Panc1 (cell line): ENCODE results near the gene ZNF670. TPM values are rescaled to one million over a fixed set of nuclear protein-coding genes. Genes with fewer than 3 reads are reported as not detected.

Experiments
- ATAC-seq: fragments of 200-7000 bp; cut with Tn5 transposase; 2 replicates; pipeline ENCODE4 v1.9.1; 2020; ENCODE audit warnings: mild to moderate bottlenecking, moderate library complexity
- BruUV-seq: library from RNA; stranded (reverse); fragments of 400-500 nt; replicated peaks from 2 replicates; lab custom pipeline; 2021; lab: Mats Ljungman, UMichigan
- CTCF ChIA-PET: fragments of 300-600 bp; sonication (Branson Sonifier 250); formaldehyde crosslinking; loops from one replicate; lab custom pipeline; 2022; ENCODE audit warnings: antibody characterized with exemption; lab: Charles Lee
- POLR2A ChIA-PET: fragments of 300-600 bp; sonication (Branson Sonifier 250); formaldehyde crosslinking; loops from one replicate; lab custom pipeline; 2022; ENCODE audit warnings: antibody characterized with exemption; lab: Charles Lee
- DNase-seq: peaks from one replicate; pipeline ENCODE4 v3.0.0-alpha.2; 2010; ENCODE audit warnings: low read depth, low spot score
- H3K27ac ChIP-seq: 2 replicates; pipeline ENCODE4 v1.5.1; 2011; ENCODE audit warnings: mild to moderate bottlenecking, low read length, inconsistent platforms
- H3K27me3 ChIP-seq: fragments of 200-500 bp; sonication (Bioruptor generic); 2 replicates; pipeline ENCODE4 v1.6.0; 2014; ENCODE audit warnings: low read length, inconsistent platforms; ENCODE audit not compliant: control insufficient read depth, insufficient read depth
- H3K36me3 ChIP-seq: fragments of 200-500 bp; sonication (Bioruptor generic); 2 replicates; pipeline ENCODE4 v1.5.1; 2014; ENCODE audit warnings: inconsistent platforms, mild to moderate bottlenecking, low read length, moderate library complexity; ENCODE audit not compliant: control insufficient read depth, insufficient read depth
- H3K4me1 ChIP-seq: 2 replicates; pipeline ENCODE4 v1.5.1; 2011; ENCODE audit warnings: inconsistent platforms, mild to moderate bottlenecking, low read length, moderate library complexity; ENCODE audit not compliant: control insufficient read depth, insufficient read depth
- H3K4me3 ChIP-seq, 2 experiments: 2 replicates each; pipeline ENCODE4 v1.5.1; 2011 to 2012; ENCODE audit warnings: low read depth in 2 of 2, low read length in 2 of 2, mild to moderate bottlenecking in 2 of 2, inconsistent platforms in 1 of 2, moderate library complexity in 1 of 2
- H3K9me3 ChIP-seq: fragments of 200-500 bp; sonication (Bioruptor generic); 2 replicates; pipeline ENCODE4 v1.5.1; 2014; ENCODE audit warnings: low read depth, mild to moderate bottlenecking, inconsistent platforms, low read length, moderate library complexity; ENCODE audit not compliant: control insufficient read depth, insufficient read depth
- POLR2AphosphoS5 ChIP-seq: IDR thresholded peaks from 2 replicates; pipeline ENCODE4 v1.6.1; 2012; ENCODE audit warnings: mild to moderate bottlenecking, low read depth, low read length, moderate library complexity
- REST ChIP-seq, 2 experiments: IDR thresholded peaks; 2 replicates each; pipeline ENCODE4 v1.6.1; 2011 to 2012; ENCODE audit warnings: low read depth in 2 of 2, control low read depth in 1 of 2, low read length in 1 of 2, mild to moderate bottlenecking in 1 of 2, moderate library complexity in 1 of 2; ENCODE audit not compliant: insufficient read depth in 1 of 2
- SIN3A ChIP-seq: IDR thresholded peaks from 2 replicates; pipeline ENCODE4 v1.6.1; 2012; ENCODE audit warnings: low read depth, mild to moderate bottlenecking, low read length, moderate library complexity, borderline replicate concordance; ENCODE audit not compliant: insufficient read depth
- TCF7L2 ChIP-seq: IDR thresholded peaks from 2 replicates; pipeline ENCODE4 v1.6.1; 2011; ENCODE audit warnings: mild to moderate bottlenecking, low read depth, low read length, inconsistent platforms
- in situ Hi-C: cut with HindIII; loops from 2 replicates; pipeline ENCODE4 v1.10.0; 2016; ENCODE audit warnings: low sequenced_read_pairs, low pct_unique_long_range_greater_than_20kb
- intact Hi-C: fragments of 100-400 bp; cut with micrococcal nuclease; formaldehyde crosslinking; loops from one replicate; pipeline ENCODE4 v1.10.0; 2022; ENCODE audit not compliant: unreplicated experiment
- total RNA-seq: library from RNA; stranded (reverse); gene quantifications from one replicate; pipeline ENCODE4 v1.2.1, GENCODE V29; 2021; ENCODE audit not compliant: unreplicated experiment
- TF ChIP-seq, protein P1 (sequence below): fragments of 450-650 bp; IDR thresholded peaks from 2 replicates; pipeline ENCODE4 v1.5.1; 2017; ENCODE audit warnings: mild to moderate bottlenecking

Gene ZNF670
- total RNA-seq, 1 experiment from 2014 or later = 6.4 TPM

- no peak for TF ChIP-seq TCF7L2
- no peak for TF ChIP-seq SIN3A
- no peak for TF ChIP-seq REST (IDR thresholded peaks at IDR 0.05; ENCODE audit: insufficient read depth in 1 of 2, low read depth in 2 of 2, low read length in 1 of 2)
- TF ChIP-seq, protein P1, sequence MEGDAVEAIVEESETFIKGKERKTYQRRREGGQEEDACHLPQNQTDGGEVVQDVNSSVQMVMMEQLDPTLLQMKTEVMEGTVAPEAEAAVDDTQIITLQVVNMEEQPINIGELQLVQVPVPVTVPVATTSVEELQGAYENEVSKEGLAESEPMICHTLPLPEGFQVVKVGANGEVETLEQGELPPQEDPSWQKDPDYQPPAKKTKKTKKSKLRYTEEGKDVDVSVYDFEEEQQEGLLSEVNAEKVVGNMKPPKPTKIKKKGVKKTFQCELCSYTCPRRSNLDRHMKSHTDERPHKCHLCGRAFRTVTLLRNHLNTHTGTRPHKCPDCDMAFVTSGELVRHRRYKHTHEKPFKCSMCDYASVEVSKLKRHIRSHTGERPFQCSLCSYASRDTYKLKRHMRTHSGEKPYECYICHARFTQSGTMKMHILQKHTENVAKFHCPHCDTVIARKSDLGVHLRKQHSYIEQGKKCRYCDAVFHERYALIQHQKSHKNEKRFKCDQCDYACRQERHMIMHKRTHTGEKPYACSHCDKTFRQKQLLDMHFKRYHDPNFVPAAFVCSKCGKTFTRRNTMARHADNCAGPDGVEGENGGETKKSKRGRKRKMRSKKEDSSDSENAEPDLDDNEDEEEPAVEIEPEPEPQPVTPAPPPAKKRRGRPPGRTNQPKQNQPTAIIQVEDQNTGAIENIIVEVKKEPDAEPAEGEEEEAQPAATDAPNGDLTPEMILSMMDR = no peak
- no peak for TF ChIP-seq POLR2AphosphoS5
- ChIA-PET CTCF (no interaction called here), POLR2A (no interaction called here)
- BruUV-seq = no TSS peak
- peak overlapping the region; percentile 67 to 72 for H3K4me3 ChIP-seq
- no peaks in the 10 kb centered on the region for H3K36me3 ChIP-seq
- peak overlapping the region; percentile 79 for H3K27ac ChIP-seq
- H3K27me3 ChIP-seq = no peaks in the 10 kb centered on the region
- no peak for DNase-seq
- in situ Hi-C loops = no loop called here
- ATAC-seq = peak; percentile 1; the same call in 1 of the 2 replicates
- H3K9me3 ChIP-seq = no peaks in the 10 kb centered on the region
- peaks cover 21% of the 10 kb centered on the region for H3K4me1 ChIP-seq
- intact Hi-C loops = no loop called here
Observed at GRCh38 chr1:247112479-247112781, 33.8 kb upstream of the ZNF670 start.

DNA sequence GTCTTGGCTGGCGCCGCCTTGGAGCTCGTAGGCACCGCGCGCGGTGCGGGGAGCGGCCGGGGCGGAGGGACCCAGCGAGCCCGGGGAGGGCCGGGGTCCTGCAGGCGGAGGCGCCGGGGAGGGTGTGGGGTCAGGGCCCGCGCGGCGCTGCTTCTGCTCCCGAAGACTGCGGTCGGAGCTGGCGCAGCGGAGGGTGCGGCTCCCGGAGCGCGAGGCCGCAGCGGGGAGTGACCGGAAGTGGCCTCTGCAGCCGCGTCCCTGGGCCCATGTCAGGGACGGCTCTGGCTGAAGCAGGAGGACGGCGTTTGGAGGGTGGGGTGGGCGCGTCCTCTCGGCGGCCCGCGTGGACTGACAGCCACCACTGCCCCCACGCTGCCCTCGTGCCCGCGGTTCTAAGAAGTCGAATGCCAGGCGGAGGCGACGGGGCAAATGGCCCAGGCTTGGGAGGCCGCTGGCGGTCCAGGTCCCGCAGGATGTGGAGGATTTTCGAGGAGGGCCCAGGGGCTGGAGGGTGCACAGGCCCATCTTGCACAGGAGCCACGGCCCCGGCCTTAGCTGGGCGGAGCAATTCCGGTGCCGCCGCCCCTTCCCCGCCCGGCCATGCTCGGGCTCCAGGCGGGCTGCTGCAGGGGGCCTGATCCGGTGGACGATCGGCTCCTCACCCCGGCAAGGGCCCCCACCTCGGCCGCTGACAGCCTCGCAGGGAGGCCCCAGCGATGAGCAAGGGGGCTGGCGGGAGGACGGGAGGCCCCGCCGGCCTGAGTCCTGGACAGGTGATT is 33.3 kb upstream of the ZNF670 start:
- in situ Hi-C loops = no loop called here
- Histone ChIP-seq H3K27me3 (no peaks in the 10 kb centered on the region), H3K4me3 (peak overlapping the region; percentile 67 to 72), H3K36me3 (no peaks in the 10 kb centered on the region), H3K9me3 (no peaks in the 10 kb centered on the region), H3K4me1 (peaks cover 21% of the 10 kb centered on the region), H3K27ac (peak overlapping the region; percentile 79)
- DNase-seq (no peak), ATAC-seq (peak; percentile 94)
- intact Hi-C loops = no loop called here
- CTCF ChIA-PET = no interaction called here
- BruUV-seq = no TSS peak
- 0 out of 4 replicates have a peak, but pooled peaks of 1 of the 2 experiments have one; percentile 21 for TF ChIP-seq REST (IDR thresholded peaks at IDR 0.05; ENCODE audit: insufficient read depth in 1 of 2, low read depth in 2 of 2, low read length in 1 of 2)
- no peak; the same call in 1 of the 2 replicates for TF ChIP-seq SIN3A
- TF ChIP-seq POLR2AphosphoS5 = peak; percentile 49
- POLR2A ChIA-PET = no interaction called here
